HT1080 (cell line): Measurements from ENCODE around the gene BICRAL. TPM values are rescaled to one million over a fixed set of nuclear protein-coding genes. Genes with fewer than 3 reads are reported as not detected.
"Not testable (repeated sequence)": the region's sequence is repeated elsewhere in the genome, so short reads cannot be mapped to it uniquely, and the experiment has no call there.

ENCODE experiments used
- DNase-seq: peaks from one replicate; pipeline ENCODE4 v3.0.0-alpha.2; 2015; ENCODE audit warnings: low read depth
- total RNA-seq: library from RNA; depleted of rRNA; stranded (reverse); fragments of >200 nt; shearing (Covaris generic); gene quantifications from 2 replicates; pipeline ENCODE4 v1.2.3, GENCODE V29; 2014

Gene BICRAL
- total RNA-seq, 1 experiment from 2014 or later, result 4.9 TPM

GRCh38 chr6:42791706-42792320, 10.0 kb downstream of the BICRAL start:
- no peak for DNase-seq

- DNase-seq, result no peak
These were observed 13.8 kb downstream of the BICRAL start for GRCh38 chr6:42795651-42796050.

GRCh38 chr6:42796171-42796570, 14.3 kb downstream of the BICRAL start:
- no peak for DNase-seq

GRCh38 chr6:42797696-42798095, 15.8 kb downstream of the BICRAL start:
- DNase-seq, result not testable (repeated sequence)

- no peak for DNase-seq
These were observed 23.5 kb downstream of the BICRAL start for GRCh38 chr6:42805297-42805861.

- not testable (repeated sequence) for DNase-seq
These were observed 24.5 kb downstream of the BICRAL start for GRCh38 chr6:42806359-42806758.

- no peak for DNase-seq
These were observed 26.9 kb downstream of the BICRAL start for GRCh38 chr6:42808492-42809483.

GRCh38 chr6:42813074-42813645, 31.3 kb downstream of the BICRAL start:
- DNase-seq, result no peak

- DNase-seq, result no peak
These were observed 32.1 kb downstream of the BICRAL start for GRCh38 chr6:42813906-42814444.

GRCh38 chr6:42815726-42816125, 33.9 kb downstream of the BICRAL start:
- not testable (repeated sequence) for DNase-seq

GRCh38 chr6:42817907-42818306, 36.1 kb downstream of the BICRAL start:
- no peak for DNase-seq

- DNase-seq, result no peak
These were observed 36.6 kb downstream of the BICRAL start for GRCh38 chr6:42818416-42818815.

- no peak for DNase-seq
These were observed 37.0 kb downstream of the BICRAL start for GRCh38 chr6:42818878-42819277.

- DNase-seq, result no peak
These were observed 38.1 kb downstream of the BICRAL start for GRCh38 chr6:42819803-42820511.

- DNase-seq, result no peak
These were observed 38.9 kb downstream of the BICRAL start for GRCh38 chr6:42820512-42821340.

- no peak for DNase-seq
These were observed 39.5 kb downstream of the BICRAL start for GRCh38 chr6:42821341-42821668.

GRCh38 chr6:42821846-42822245, 40.0 kb downstream of the BICRAL start:
- DNase-seq, result no peak

- DNase-seq, result no peak
These were observed 47.8 kb downstream of the BICRAL start for GRCh38 chr6:42829561-42830092.

- peak; percentile 1 for DNase-seq
These were observed 49.4 kb downstream of the BICRAL start for GRCh38 chr6:42831237-42831636.

GRCh38 chr6:42834056-42834455, 52.2 kb downstream of the BICRAL start:
- no peak for DNase-seq
